ENCODE results near the gene CD248.
"Not testable (repeated sequence)": the region's sequence is repeated elsewhere in the genome, so short reads cannot be mapped to it uniquely, and the experiment has no call there.

The CD248 gene

GRCh38 chr11:66313321-66314185, 3.3 kb downstream of the CD248 start:
- peak; percentile 58 for DNase-seq (ENCODE audit: low spot score)

DNA sequence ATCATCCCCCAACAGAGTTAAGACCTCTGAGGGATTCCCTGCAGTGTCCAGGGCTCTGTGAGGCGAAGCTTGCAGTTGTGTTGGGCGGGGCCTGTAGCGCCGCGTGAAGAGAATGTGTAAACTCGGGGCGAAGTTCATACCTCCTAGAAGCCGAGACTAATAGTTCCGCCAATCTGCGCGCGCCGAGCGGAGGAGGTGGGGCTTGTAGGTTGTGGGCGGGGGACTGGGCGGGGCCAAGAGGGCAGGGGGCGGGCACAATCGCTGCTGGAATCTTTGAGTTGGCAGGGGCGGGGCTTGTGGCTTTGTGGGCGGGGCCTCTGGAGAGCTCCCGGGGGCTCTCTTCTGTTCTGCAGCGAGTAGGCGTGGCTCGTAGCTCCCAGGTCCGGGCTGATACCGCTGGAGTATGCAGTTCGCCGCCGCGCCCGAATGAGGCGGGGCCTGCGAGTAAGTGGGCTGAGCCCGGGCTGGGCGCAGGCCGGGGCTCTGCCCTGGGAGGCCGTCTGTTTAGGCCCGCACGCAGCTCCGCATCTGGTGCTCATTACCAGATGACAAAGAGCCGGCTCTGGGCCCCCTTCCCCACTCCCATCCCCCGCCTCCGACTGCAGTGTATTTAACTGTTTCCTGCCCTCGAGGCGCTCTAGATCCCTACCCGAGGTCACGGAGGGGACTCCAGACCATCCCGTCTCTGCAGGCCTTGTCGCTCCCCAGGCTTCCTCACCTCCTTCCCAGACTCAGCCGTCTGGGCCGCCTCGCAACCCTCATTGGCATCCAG, 4.1 kb downstream of the CD248 start:
- DNase-seq (ENCODE audit: low spot score) = peak; percentile 97

DNA sequence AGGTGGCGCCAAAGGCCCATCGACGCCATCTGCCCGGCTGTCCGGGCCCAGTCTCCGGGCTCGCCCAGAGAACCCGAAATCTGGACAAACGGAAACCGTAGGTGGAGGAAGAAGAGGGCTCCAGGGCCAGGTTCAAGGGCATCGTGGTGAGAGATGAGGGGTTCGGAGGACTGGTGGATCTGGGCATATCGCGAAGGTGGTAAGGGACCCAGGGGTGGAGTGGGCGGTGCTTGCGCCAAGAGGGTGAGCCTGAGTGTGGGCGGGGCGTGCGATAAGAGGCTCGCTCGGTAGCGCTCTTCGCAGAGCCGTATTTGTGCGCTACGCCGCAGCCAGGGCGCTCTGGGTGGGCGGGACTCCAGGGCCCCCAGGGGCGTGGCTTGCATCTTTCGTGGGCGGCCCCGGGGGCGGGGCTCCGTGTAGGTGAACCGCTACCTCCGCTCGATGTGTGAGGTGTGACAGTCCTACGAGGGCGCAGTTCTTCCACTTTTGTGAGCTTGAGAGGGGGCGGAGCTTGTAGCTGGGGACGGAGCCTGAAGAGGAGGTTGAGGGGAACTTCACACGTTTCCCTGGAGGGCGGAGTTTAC, 4.8 kb downstream of the CD248 start:
- DNase-seq (ENCODE audit: low spot score) = peak; percentile 89

DNA sequence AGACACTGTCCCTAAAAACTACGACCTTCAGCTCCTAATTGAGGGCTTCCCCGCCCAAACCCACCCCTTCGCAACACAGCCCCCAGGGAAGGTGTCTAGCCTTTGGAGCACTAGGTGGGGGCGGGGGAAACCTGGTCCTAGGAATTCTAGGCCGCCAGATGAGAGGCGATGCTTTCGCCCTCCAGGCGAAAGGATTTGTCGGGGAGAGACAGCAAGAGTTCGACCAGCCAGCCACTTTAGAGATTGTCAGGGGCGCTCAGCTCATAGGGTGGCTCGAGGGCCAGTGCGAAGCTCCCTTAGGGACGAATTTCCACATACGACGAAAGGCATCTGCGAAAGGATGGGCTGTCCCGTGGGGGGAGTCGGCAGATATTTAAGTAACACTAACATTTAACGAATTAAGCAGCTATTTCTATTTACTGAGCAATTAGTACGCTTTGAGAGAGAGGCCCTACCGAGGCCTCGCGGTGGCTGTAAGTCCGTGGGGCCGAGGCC, 5.3 kb downstream of the CD248 start:
- no peak for DNase-seq (ENCODE audit: low spot score)

- not testable (repeated sequence) for DNase-seq (ENCODE audit: low spot score)
Measured at GRCh38 chr11:66310803-66311440, 5.9 kb downstream of the CD248 start.

DNA sequence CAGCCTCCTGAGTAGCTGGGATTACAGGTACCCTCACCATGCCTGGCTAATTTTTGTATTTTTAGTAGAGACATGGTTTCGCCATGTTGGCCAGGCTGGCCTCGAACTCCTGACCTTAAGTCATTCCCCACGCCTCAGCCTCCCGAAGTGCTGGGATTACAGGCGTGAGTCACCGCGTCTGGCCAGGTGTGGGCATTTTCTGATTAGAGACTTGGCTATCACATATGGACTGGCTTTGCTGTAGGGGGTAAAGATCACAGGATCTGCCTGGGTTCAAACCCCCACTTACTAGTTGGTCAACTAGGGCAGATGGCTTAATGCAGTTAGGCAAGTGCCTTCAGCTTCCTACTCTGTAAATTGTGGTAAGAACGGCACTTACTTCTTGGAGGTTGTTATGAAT, 6.5 kb downstream of the CD248 start:
- DNase-seq (ENCODE audit: low spot score) = no peak

GRCh38 chr11:66309475-66309874, 7.4 kb downstream of the CD248 start:
- DNase-seq (ENCODE audit: low spot score) = no peak

- no peak for DNase-seq (ENCODE audit: low spot score)
Measured at GRCh38 chr11:66302656-66303055, 14.2 kb downstream of the CD248 start.

DNA sequence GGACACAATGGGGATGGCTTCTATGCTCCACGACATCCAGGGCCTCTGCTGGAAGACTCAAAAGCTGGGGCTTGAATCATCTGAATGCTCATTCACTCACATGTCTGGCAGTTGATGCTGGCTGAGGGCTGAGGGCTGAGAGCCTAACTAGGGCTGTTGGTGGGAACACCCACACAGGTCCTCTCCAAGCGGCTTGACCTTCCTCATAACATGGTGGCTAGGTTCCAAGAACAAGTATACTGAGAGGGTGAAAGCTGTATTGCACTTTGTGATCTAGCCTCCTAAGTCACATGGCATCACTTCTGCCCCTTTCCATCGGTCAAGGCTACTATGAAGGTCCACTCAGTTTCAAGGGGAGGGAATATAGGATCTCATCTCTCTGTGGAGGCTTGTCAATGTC, 17.7 kb downstream of the CD248 start:
- DNase-seq (ENCODE audit: low spot score) = no peak

GRCh38 chr11:66297610-66298009, 19.2 kb downstream of the CD248 start:
- DNase-seq (ENCODE audit: low spot score) = no peak

GRCh38 chr11:66294626-66295620, 21.9 kb downstream of the CD248 start:
- DNase-seq (ENCODE audit: low spot score) = no peak

DNA sequence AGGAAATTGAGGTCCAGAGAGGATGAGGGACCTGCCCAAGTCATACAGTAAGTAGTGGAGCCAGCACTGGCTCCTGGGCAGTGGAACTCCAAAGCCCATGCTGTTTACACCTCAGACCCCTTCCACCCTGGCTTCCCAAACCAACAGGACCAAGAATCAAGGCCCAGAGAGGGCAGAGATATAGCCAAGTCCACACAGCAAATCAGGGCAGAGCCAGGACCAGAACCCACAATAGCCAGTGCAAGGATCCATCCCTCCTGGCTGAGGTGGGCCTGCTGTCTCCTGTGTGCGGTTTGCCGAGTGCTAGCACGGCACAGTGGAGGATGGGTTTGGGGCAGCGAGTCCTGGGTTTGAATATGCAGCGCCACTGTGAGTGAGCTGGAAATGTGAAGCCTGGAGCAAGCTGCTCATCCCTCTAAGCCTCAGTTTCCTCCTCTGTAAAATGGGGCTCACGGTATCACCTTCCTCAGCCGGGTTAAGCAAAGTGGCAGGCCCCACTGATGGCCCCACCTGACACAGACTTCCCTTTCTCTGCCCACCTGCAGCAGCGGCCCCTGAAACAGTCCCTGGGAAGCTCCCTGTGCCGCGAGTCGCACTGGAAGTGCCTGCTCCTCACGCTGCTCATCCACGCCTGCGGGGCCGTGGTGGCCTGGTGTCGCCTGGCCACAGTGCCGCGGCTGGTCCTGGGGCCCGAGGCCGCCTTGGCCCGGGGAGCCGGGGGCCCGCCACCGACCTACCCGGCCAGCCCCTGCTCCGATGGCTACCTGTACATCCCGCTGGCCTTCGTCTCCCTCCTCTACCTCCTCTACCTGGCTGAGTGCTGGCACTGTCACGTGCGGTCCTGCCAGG, 22.8 kb downstream of the CD248 start:
- no peak for DNase-seq (ENCODE audit: low spot score)

GRCh38 chr11:66293352-66293751, 23.5 kb downstream of the CD248 start:
- DNase-seq (ENCODE audit: low spot score) = no peak

DNA sequence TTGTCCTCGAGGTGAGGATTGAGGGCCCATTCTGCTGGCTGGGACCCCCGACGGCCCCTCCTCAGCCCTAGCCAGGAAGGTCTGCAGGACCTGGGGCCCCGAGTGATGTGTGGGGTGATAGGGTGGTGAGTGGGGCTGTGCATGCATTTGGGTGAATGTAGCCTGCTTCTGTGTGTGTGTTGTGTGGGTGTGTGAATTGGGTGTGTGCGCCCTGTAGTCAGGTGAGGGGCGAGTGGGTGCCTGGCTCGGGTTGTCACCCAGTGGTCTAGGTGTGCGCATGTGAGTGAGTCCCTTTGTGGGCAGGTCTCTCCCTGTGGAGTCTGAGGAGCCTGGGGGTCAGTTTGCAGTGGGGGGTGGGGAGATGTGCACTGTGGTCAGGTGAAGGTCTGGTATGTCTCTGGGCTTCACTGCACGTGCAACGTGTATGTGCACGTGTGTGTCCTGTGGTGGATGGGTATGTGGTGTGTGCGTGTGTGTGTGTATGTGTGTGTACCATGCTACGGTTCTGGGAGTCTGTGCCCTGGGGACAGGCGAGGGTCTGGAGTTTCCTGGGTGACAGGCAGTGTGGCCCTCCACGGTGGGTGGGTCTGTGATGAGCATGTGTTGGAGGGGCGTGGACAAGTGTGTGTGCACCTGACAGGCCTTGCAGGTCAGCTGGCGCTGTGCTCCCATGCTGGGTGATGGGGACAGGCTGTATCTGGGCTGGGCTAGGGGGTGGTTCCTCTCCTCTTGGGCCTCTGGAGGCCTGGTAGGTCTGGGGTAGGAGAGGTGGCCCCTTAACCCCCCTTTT, 24.1 kb downstream of the CD248 start:
- DNase-seq (ENCODE audit: low spot score) = no peak

DNA sequence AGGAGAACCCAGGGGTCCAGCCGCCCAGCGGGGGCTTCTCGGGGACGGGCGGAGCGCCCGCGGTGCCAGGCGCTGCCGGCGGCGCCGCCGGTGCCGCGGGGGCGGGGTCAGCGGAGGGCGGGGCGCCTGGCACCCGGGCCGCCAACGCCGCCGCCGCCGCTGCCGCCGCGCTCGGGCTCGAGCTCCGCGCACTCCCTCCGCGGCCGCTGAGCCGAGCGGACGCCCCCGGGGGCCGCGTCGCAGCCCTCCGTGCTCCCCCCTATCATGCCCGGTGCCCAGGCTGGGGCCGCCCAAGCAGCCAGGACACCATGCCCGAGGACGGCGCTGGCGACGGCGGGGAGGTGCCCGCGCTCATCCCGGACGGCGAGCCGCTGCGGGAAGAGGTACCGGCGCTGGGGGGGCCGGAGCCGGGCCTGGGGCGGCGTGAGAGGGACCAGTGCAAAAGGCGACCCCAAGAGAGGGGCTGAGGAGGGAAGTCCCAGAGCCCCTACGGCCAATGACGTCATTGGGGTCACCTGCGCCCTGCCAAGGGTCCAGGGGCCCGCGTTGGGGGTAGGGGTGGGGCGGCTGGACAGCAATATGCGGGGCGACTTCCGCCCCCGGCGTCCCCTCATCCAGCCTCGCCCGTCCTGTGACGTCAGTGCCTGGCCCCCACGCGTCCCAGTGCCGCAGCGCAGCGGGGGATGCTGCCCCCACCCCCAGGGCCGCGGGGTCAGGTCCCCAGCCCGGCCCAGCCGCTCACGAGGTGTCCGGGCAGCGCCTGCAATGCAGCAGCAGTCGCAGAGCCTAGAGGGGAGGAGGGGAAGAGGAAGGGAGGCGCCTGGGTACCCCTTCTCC, 24.9 kb downstream of the CD248 start, which contains the start of gene TMEM151A:
Gene TMEM151A, plus strand, starts transcription at position 189 of the 837 bp plus-strand sequence. Its CDS starts 120 bp downstream, at position 309.
- peak; percentile 38 for DNase-seq (ENCODE audit: low spot score)

- DNase-seq (ENCODE audit: low spot score) = no peak
Measured at GRCh38 chr11:66291303-66291705, 25.5 kb downstream of the CD248 start.

- no peak for DNase-seq (ENCODE audit: low spot score)
Measured at GRCh38 chr11:66290330-66290621, 26.6 kb downstream of the CD248 start.
